ENCODE measurements around the gene SYS1.

SYS1 gene

DNA sequence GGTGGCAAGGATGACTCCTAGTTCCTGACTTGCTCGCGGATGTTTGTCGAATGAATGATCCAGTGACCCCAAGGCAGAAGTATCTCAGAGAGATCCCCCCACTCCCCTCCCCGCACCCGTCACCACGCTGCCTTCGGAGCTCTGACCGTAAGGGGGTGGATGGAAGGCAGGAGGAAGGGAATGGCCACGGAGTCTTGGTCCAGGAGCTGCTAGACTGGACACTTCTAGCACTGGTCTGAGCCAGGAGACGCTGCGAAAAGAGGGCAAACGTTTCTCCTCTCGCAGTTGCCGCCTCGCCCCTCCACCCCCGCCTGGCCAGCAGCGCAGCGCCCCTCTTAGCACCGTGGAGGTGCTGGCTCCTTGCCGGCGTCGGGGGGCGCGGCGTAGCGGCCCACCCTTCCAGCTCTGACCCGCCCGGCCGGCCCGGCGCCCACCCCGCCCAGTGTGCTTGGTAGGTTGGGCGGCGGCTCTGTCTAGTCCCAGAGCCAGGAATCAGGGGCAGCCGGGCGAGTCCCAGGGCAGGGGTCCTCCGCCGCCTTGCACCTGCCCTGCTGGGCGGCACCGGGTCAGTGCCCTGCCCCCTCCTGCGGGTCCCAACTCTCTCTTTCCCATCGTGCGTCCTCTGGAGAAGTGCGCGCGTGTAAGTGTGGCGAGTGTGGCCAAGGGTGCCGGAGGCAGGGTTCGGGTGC, 42.8 kb downstream of the SYS1 start:
- H3K27ac ChIP-seq: no peak overlapping the region
- TF ChIP-seq, protein P1, sequence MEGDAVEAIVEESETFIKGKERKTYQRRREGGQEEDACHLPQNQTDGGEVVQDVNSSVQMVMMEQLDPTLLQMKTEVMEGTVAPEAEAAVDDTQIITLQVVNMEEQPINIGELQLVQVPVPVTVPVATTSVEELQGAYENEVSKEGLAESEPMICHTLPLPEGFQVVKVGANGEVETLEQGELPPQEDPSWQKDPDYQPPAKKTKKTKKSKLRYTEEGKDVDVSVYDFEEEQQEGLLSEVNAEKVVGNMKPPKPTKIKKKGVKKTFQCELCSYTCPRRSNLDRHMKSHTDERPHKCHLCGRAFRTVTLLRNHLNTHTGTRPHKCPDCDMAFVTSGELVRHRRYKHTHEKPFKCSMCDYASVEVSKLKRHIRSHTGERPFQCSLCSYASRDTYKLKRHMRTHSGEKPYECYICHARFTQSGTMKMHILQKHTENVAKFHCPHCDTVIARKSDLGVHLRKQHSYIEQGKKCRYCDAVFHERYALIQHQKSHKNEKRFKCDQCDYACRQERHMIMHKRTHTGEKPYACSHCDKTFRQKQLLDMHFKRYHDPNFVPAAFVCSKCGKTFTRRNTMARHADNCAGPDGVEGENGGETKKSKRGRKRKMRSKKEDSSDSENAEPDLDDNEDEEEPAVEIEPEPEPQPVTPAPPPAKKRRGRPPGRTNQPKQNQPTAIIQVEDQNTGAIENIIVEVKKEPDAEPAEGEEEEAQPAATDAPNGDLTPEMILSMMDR (IDR thresholded peaks at IDR 0.05): no peak

DNA sequence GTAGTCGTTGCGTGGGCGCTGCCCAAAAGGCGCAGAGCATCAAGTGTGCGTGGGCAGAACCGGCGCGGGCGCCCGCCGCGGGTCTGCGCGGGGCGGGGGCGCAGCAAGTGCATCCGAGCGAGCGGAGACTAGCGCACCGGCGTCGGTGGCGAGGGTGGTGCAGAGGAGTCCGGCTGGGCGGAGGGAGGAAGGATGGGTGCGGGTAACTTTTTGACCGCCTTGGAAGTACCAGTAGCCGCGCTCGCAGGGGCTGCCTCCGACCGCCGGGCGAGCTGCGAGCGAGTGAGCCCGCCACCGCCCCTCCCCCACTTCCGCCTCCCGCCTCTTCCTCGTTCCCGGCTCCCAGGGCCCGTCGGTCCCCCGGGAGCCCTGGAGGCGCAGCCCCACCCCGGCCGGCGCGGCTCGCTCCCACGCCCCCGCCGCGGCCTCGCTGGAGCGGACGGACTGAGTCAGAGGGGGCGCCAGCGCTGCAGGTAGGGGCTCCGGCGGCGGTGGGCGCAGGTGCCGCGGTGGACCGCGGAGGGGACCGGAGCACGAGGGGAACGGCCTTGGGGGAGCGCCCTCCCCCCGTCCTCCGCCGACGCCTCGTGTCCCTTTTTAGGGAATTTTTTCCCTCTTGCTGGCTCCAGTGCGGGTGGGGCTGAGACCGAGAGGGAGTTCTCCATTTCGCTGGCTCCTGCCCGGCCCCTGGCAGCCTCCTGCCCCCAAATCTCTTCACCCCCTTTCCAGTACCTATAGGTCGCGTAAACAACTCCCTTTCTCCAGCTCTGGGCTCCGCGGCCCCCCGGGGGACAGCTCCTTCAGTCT, 43.5 kb downstream of the SYS1 start:
- H3K4me3 ChIP-seq (ENCODE audit: low read depth in 1 of 2, low read length in 1 of 2): peak overlapping the region; percentile 55 to 63

More for the DNA sequence above, 42.8 kb downstream of the SYS1 start:
- no peaks in the 10 kb centered on the region for H3K36me3 ChIP-seq
- H3K27me3 ChIP-seq: peaks cover 74% of the 10 kb centered on the region
- peak overlapping the region; percentile 55 to 63 for H3K4me3 ChIP-seq (ENCODE audit: low read depth in 1 of 2, low read length in 1 of 2)
- H3K9me3 ChIP-seq: peaks cover 7% of the 10 kb centered on the region
- H3K4me1 ChIP-seq (ENCODE audit: control insufficient read depth in 1 of 2, insufficient read depth in 1 of 2, low read depth in 1 of 2, low read length in 1 of 2): peaks cover 13 to 18% of the 10 kb centered on the region in 2 experiments

DNA sequence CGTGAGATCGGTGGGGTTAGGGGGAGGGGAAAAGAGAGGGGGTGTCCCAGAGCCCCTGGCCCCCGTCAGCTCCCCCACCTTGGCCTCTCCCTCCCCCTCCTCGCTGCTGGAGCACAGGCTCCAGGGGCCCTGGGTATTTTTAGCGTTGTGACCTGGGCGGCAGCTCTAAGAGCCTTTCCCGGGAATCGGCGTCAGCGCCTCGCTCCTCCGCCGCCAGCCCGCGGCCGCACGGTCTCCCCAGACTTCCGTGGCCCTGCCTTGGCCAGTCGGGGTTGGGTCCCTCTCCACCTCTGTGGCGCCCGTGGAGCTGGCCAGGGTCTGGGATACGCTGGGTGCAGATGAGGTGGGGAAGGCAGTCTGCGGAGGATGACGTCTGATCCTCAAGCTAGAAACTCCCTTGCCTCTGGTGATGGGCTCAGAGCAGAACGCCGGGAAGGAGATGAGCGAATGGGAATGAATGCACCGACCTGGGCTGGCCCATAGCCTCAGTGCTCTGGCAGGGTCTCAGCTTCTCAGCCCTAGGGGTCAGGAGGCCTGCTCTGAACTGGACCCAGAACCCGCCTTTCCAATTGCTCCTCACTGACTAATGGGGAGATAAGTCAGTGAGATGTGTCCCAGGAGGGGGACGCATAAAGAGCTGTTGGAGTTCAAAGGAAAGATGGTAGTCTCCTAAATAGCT, 44.2 kb downstream of the SYS1 start:
- TF ChIP-seq, protein P1 (IDR thresholded peaks at IDR 0.05): no peak
- Histone ChIP-seq H3K4me1 (ENCODE audit: control insufficient read depth in 1 of 2, insufficient read depth in 1 of 2, low read depth in 1 of 2, low read length in 1 of 2) (peaks cover 13 to 18% of the 10 kb centered on the region in 2 experiments), H3K4me3 (ENCODE audit: low read depth in 1 of 2, low read length in 1 of 2) (peak overlapping the region in 1 of 2 experiments; percentile 63), H3K27me3 (peaks cover 75% of the 10 kb centered on the region), H3K27ac (no peak overlapping the region), H3K9me3 (no peaks in the 10 kb centered on the region), H3K36me3 (no peaks in the 10 kb centered on the region)

More for the DNA sequence above, 43.5 kb downstream of the SYS1 start:
- Histone ChIP-seq H3K27me3 (peaks cover 74% of the 10 kb centered on the region), H3K36me3 (no peaks in the 10 kb centered on the region), H3K9me3 (peaks cover under 1% of the 10 kb centered on the region), H3K4me1 (ENCODE audit: control insufficient read depth in 1 of 2, insufficient read depth in 1 of 2, low read depth in 1 of 2, low read length in 1 of 2) (peaks cover 13 to 18% of the 10 kb centered on the region in 2 experiments), H3K27ac (no peak overlapping the region)
- TF ChIP-seq, protein P1 (IDR thresholded peaks at IDR 0.05): no peak

DNA sequence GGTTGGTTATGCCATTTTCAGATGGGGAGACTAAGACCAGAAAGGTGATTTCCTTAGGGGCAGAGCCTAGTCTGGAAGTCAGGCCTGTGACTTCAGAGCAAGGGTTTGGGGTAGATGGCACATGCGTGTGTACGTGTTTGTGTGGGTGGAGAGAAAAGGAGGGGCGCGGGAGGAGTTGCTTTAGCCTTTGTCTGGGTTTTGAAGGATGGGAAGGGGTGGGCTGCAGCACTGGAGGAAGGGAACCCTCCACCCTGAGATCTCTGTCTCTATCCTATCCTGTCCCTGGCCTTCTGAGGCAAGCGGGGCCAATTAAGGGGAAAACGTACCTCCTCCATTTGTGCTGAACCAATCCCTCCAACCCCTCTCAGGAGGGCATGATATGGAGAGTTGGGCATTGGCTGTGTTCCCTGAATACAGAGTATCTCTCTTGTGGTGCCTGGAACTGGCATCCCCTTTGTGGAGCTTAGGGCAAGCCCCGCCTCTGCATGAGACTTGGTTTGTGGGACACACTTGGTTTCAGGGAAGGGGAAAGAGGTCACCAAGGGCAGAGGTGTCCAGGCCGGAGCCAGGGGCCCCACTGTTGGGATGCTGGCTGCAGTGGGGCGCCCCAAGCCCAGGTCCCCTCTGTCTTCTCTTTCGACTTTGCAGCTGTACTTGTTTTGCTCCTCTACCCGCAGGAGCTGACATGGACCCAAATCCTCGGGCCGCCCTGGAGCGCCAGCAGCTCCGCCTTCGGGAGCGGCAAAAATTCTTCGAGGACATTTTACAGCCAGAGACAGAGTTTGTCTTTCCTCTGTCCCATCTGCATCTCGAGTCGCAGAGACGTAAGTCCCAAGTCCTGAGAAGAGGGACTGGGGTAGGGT, 45.1 kb downstream of the SYS1 start, which contains the start of gene DBNDD2:
Gene DBNDD2, plus strand, starts transcription at position 507 of the 863 bp plus-strand sequence. Its CDS starts 179 bp downstream, at position 686.
- Histone ChIP-seq H3K27ac (no peak within 1 kb of the TSS), H3K4me3 (ENCODE audit: low read depth in 1 of 2, low read length in 1 of 2) (peak within 1 kb of the TSS in 1 of 2 experiments; percentile 63)

More for the DNA sequence above, 45.1 kb downstream of the SYS1 start, which contains the start of gene DBNDD2:
- no peaks in the 10 kb centered on the region for H3K36me3 ChIP-seq
- TF ChIP-seq, protein P1 (IDR thresholded peaks at IDR 0.05): no peak
- H3K27me3 ChIP-seq: peaks cover 82% of the 10 kb centered on the region
- no peaks in the 10 kb centered on the region for H3K9me3 ChIP-seq
- H3K4me1 ChIP-seq (ENCODE audit: control insufficient read depth in 1 of 2, insufficient read depth in 1 of 2, low read depth in 1 of 2, low read length in 1 of 2): peaks cover 13 to 18% of the 10 kb centered on the region in 2 experiments

Measured in neutrophil (primary cell).